GM19023 (cell line): ENCODE measurements around the gene CACNA2D2.

ENCODE experiments used
- ATAC-seq: cut with Tn5 transposase; IDR thresholded peaks from one replicate; pipeline ENCODE4 v1.9.1; 2021; ENCODE audit warnings: mild to moderate bottlenecking, moderate library complexity; ENCODE audit not compliant: unreplicated experiment

CACNA2D2 gene

DNA sequence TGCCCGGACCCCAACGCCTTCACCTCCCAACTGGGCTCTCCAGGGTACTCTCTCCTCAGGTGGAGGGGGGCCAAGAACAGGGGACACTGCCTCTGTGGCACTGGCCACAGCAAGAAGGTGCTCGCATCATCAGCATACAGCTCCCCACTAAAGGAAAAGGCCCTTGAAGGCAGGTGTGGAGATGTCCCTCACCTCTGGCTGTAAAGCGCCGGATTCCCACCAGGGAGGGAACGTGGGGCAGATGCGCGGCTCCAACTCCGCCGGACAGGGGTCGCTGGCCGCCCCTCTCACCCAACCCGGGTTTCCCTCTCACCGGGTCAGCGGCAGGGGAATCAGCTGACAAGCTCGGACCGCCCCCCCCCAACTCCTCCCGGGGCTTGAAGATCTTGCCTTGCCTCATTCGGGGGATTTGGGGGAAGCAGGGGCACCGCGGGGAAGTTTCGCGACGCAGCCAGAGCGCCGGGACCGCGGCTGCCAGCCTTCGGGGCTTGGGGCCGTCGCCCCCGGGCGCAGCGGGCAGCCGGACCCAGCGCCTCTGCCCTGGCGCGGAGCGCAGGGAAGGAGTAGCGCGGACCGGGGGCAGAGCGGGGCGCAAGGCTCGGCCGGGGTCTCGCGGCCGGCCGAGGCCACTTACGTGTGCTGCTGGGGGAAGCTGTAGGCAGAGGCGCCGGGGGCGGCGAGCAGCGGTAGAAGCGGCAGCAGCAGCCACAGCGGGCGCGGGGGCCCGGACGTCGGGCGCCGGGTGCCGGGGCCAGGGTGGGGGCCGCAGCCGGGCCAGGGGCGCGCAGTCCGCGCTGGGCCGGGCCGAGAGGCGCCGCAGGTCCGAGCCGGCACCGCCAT is 630 bp downstream of the CACNA2D2 start:
- ATAC-seq, result no peak

DNA sequence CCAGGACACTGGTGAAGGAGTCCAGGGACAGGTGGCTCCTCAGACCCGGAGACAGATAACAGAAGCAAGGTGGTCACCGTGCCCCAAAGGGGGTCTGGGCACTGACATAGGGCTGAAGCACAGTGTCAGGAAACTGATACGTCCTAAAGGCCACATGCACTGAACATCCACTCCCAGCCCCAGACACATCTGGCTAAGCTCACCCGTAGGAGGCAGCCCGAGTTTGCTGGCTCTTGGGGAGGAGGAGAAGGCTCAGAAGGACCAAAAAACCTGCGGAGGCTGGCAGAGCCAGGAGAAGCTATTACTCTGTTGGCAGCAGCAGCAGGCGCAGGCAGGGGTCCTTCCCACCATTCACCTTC is 1.2 kb downstream of the CACNA2D2 start:
- ATAC-seq, result no peak

DNA sequence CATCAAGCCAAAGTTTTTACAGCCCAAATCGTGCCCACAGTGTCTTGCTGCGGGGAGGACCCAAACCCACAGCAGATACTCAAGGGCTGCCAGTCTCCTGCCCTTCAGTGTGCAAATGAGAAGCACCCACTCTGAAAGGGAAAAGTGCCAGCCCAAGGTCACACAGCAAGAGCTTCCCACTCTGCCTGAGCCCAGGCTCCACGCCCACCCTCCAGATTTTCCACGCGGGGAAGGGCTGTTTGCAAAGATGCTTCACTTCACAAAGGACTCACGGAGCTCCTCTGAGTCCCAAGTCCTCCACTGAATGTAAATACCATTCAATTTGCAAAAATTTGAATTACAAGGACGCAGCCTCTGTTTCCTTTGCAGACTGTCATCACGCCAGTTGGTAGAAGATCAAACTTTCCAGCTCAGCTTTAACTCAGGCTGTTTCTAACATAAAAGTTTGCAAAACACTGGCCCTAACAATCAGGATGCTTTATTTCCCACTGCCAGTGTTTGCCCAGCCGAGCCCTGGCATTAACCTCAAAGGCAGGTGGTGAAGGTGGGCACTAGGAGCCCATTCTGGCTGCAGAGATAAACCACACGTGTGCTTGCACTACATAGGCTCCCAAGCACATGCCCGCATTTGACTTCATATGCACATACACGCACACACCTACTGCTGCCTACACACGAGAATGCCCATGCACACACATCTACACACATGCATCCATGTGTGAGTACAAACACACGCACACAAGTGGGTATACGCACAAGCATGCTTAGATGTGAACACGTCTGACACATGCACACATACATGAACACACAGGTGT is 7.6 kb downstream of the CACNA2D2 start:
- ATAC-seq, result no peak

GRCh38 chr3:50494126-50494525 is 9.3 kb downstream of the CACNA2D2 start:
- no peak for ATAC-seq

- ATAC-seq, result no peak
Observed at GRCh38 chr3:50493623-50494022, 9.8 kb downstream of the CACNA2D2 start.

GRCh38 chr3:50493086-50493485 is 10.3 kb downstream of the CACNA2D2 start:
- no peak for ATAC-seq

DNA sequence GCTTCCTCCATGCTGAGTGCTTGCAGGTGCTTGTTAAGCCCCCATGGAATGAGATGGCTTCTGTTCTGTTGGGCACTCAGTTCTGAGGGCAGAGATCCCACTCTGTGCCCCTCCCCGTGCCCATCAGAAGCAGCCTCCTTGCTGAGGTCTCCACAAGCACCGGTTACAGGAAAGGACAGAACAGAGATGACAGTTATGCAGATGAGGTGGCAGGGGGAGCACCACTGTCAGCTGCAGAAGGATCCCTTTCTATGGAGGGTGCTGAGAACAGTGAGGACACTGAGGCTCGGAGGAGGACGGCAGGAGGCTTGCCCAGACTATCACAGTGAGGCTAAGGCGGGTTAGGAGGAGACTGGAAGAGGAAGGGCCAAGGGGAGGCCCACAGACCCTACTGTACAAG is 12.4 kb downstream of the CACNA2D2 start:
- no peak for ATAC-seq

- no peak for ATAC-seq
Observed at GRCh38 chr3:50490424-50490823, 13.0 kb downstream of the CACNA2D2 start.

GRCh38 chr3:50487181-50487580 is 16.3 kb downstream of the CACNA2D2 start:
- ATAC-seq, result no peak

- no peak for ATAC-seq
Observed at GRCh38 chr3:50486219-50486888, 17.1 kb downstream of the CACNA2D2 start.

GRCh38 chr3:50484722-50485121 is 18.7 kb downstream of the CACNA2D2 start:
- no peak for ATAC-seq

DNA sequence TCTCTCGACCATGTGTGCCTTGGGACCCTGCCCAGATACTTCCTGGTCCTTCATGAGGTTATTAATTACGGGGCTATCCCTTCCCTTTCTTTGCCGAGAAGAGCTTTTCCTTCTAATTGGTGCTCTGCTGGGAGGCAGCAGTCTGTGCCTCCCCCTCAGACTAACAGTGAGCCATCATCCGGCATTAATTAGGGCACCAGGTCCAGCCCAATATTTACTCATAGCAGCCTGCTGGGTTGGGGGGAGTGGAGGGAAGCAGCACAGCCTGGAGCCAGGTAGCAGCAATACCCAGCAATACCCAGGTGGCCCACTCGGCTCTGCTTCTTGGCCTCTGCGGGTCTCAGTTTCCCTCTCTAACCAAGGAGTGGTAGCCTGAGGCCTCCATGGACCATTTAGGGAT is 20.1 kb downstream of the CACNA2D2 start:
- ATAC-seq, result no peak

- ATAC-seq, result no peak
Observed at GRCh38 chr3:50481992-50482391, 21.4 kb downstream of the CACNA2D2 start.

DNA sequence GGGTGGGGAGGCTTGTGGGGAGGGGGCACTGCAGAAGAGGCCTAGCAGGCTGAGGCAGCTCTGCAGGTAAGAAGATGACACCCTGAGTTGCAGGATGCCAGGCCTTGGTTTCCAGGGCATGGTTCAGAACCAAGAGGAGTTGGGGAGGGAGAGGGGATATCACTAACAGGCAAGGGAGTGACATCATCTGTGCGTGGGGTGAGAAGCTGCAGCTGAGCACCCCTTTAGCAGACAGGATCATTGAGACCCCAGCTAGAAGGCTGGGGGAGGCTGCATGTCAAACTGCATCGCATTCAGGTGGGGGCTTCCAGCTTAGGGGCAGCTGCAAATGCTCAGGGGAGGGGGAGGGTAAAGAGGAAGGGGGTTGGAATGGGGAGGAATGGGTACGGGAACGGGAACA is 23.0 kb downstream of the CACNA2D2 start:
- no peak for ATAC-seq

DNA sequence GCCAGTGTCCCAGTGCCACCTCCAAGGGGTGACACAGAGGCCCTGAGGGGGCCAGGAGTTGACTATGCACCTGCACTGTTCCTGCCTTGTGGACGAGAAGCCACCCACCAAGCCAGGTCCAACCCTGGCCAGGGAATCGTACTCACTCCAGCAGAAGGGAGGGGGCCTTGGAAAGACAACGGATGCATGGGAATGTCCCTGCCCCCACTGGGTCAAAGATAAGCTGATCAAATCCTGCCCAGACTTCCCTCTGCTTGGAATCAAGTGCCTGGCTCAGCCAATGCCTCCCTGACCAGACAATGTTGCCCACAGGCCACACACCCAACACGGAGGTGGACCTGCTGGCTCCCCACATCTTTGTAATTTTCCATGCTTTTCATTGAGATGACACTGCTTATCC is 23.9 kb downstream of the CACNA2D2 start:
- ATAC-seq, result no peak

DNA sequence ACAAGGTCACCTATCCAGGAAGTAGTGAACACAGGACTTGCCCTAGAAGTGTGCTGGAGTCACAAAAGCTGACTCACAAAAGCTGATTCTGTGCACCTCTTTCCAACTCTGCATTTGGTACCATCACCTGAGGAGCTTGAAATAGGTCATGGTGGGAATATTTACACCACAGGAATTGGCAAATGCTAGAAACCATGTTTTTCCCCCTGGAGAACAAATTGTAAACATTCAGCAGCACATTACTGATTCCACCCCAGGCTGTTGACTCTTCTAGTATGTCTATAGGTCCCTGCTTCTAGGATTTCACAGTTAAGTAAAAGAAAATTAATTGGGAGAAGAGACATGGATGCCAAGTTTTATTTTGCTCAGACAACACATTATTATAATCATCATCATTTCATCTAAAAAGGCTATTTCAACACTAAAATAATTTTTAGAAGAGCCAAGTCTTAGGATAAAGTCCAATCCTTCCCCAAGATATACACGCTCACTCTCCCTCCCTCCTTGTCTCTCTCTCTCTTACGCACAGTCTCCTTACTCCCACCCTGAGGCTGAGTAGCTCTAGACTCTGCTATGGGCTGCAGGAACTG is 24.7 kb downstream of the CACNA2D2 start:
- ATAC-seq, result no peak

DNA sequence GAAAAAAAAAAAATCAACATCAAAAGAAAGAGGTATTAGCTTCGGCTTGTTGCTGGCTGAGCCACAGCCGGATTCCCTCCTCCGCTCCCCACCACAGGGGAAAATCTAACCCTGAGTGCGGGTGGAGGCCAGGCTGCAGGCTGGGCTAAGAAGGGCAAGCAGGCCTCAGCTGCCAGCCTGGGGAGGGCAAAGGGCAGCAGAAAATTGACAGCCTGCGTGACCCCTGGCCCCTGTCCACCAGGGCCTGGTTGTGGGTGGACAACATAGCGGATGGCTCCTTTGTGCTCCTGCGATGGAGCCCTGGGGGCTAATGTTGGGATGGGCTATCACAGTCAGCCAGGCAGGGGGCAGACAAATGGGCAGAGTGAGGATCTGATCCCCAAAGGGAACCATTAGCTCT is 25.4 kb downstream of the CACNA2D2 start:
- no peak for ATAC-seq

GRCh38 chr3:50475348-50475747 is 28.1 kb downstream of the CACNA2D2 start:
- no peak for ATAC-seq

- no peak for ATAC-seq
Observed at GRCh38 chr3:50474717-50475116, 28.7 kb downstream of the CACNA2D2 start.

DNA sequence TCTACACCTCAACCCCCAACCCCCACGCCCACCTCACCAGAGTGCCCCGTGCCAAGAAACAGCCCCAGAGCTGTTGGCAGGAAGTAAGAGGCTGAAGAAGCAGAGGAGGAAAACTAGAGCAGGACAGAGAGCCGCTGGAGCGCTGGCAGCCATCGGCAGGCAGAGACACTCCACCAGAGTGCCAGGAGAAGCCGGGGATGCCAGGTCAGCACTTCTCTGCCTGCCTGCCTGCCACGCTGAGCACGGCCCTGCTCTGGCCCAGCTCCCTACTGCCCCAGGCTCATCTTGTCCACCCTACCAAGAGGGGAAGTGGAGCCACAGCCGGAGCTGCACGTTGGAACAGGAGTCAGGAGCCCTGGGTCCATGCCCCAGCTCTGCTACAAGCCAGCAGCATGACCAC is 29.7 kb downstream of the CACNA2D2 start:
- ATAC-seq, result no peak

- no peak for ATAC-seq
Observed at GRCh38 chr3:50472958-50473357, 30.5 kb downstream of the CACNA2D2 start.
